B cell (primary cell): ENCODE data around the gene ANTXR1. TPM values are rescaled to one million over a fixed set of nuclear protein-coding genes. Genes with fewer than 3 reads are reported as not detected.

Source experiments
- ATAC-seq: fragments of 200-7000 bp; cut with Tn5 transposase; one replicate; pipeline ENCODE4 v1.10.0; 2021; ENCODE audit warnings: low read depth, mild to moderate bottlenecking, moderate number of reproducible peaks, moderate library complexity
- CTCF ChIA-PET: fragments of 350-600 bp; sonication (Branson Sonifier 250); formaldehyde crosslinking; loops from one replicate; lab custom pipeline; 2021; ENCODE audit warnings: antibody characterized with exemption, inconsistent platforms; lab: Charles Lee
- POLR2A ChIA-PET: fragments of 350-600 bp; sonication (Branson Sonifier 250); formaldehyde crosslinking; loops from one replicate; lab custom pipeline; 2021; ENCODE audit warnings: antibody characterized with exemption; lab: Charles Lee
- DNase-seq: peaks from one replicate; pipeline ENCODE4 v3.0.0; 2013
- H2AFZ ChIP-seq: 2 replicates; pipeline ENCODE4 v1.6.1; 2012; ENCODE audit warnings: mild to moderate bottlenecking, low read depth, low read length; ENCODE audit not compliant: insufficient read depth, poor library complexity, severe bottlenecking
- H3K27ac ChIP-seq, 2 donors: 1 replicate in 1 of 2; 2 replicates in 1 of 2; pipeline ENCODE4 v1.5.1; 2012 to 2013; ENCODE audit warnings: low read length in 2 of 2, mild to moderate bottlenecking in 2 of 2, moderate library complexity in 1 of 2
- H3K27me3 ChIP-seq, 4 experiments: fragments of 200-600 bp in 1 of 4; sonication (generic) in 1 of 4; replicated peaks in 1 of 4; 1 replicate in 2 of 4; 2 replicates in 2 of 4; pipeline versions ENCODE4 v1.6.1 to v1.7.0; 2013 to 2016; ENCODE audit warnings: low read length in 3 of 4, mild to moderate bottlenecking in 2 of 4, mixed read lengths in 1 of 4, moderate library complexity in 1 of 4; ENCODE audit not compliant: insufficient read depth in 4 of 4, control insufficient read depth in 3 of 4; ENCODE audit errors: control extremely low read depth in 1 of 4
- H3K36me3 ChIP-seq, 2 experiments: replicated peaks in 1 of 2; 1 replicate in 1 of 2; 2 replicates in 1 of 2; pipeline versions ENCODE4 v1.6.1 to v1.7.1; 2013; ENCODE audit warnings: low read length in 1 of 2; ENCODE audit not compliant: insufficient read depth in 2 of 2, control insufficient read depth in 1 of 2; ENCODE audit errors: control extremely low read depth in 1 of 2, extremely low read depth in 1 of 2
- H3K4me1 ChIP-seq, 2 donors: fragments of 200-600 bp in 1 of 2; sonication (generic) in 1 of 2; 1 replicate in 1 of 2; 2 replicates in 1 of 2; pipeline versions ENCODE4 v1.5.1 to v1.6.1; 2013 to 2017; ENCODE audit warnings: low read length in 2 of 2; ENCODE audit not compliant: control insufficient read depth in 2 of 2, insufficient read depth in 2 of 2
- H3K4me2 ChIP-seq: replicated peaks from 2 replicates; pipeline ENCODE3; 2012; ENCODE audit warnings: mild to moderate bottlenecking, low read depth, low read length; ENCODE audit not compliant: poor library complexity, severe bottlenecking
- H3K4me3 ChIP-seq, 5 experiments: fragments of 200-600 bp in 1 of 5; sonication (generic) in 1 of 5; 1 replicate in 3 of 5; 2 replicates in 2 of 5; pipeline versions ENCODE4 v1.5.1 to v1.7.0; 2011 to 2016; ENCODE audit warnings: low read length in 4 of 5, mild to moderate bottlenecking in 4 of 5, low read depth in 2 of 5, control low read depth in 1 of 5, moderate library complexity in 1 of 5; ENCODE audit not compliant: insufficient read depth in 1 of 5; ENCODE audit errors: control extremely low read depth in 1 of 5, extremely low read depth in 1 of 5
- H3K79me2 ChIP-seq: fragments of 200-600 bp; sonication (generic); one replicate; pipeline ENCODE4 v1.6.0; 2016; ENCODE audit warnings: low read length; ENCODE audit not compliant: control insufficient read depth, insufficient read depth
- H3K9ac ChIP-seq: fragments of 200-600 bp; sonication (generic); 2 replicates; pipeline ENCODE4 v1.6.1; 2017; ENCODE audit warnings: mild to moderate bottlenecking, low read length, moderate library complexity
- H3K9me3 ChIP-seq, 3 donors: one replicate each; pipeline versions ENCODE4 v1.6.1 to v1.7.1; 2013; ENCODE audit warnings: low read length in 2 of 3; ENCODE audit not compliant: control insufficient read depth in 2 of 3, insufficient read depth in 1 of 3; ENCODE audit errors: control extremely low read depth in 1 of 3
- H4K20me1 ChIP-seq: 2 replicates; pipeline ENCODE4 v1.6.0; 2012; ENCODE audit warnings: mild to moderate bottlenecking, low read length; ENCODE audit not compliant: insufficient read depth, control insufficient read depth, poor library complexity, severe bottlenecking
- H3K27ac Mint-ChIP-seq: one replicate; pipeline ENCODE4 v1.8.0; 2021; ENCODE audit warnings: mixed read lengths
- H3K27me3 Mint-ChIP-seq: one replicate; pipeline ENCODE4 v1.8.0; 2021; ENCODE audit warnings: mixed read lengths
- H3K4me1 Mint-ChIP-seq: one replicate; pipeline ENCODE4 v1.8.0; 2021; ENCODE audit warnings: mixed read lengths
- H3K4me3 Mint-ChIP-seq: one replicate; pipeline ENCODE4 v1.8.0; 2021; ENCODE audit warnings: mixed read lengths
- H3K9me3 Mint-ChIP-seq: one replicate; pipeline ENCODE4 v1.8.0; 2022; ENCODE audit warnings: mixed read lengths; ENCODE audit not compliant: insufficient read depth
- EZH2 ChIP-seq: IDR thresholded peaks from 2 replicates; pipeline ENCODE4 v1.6.1; 2012; ENCODE audit warnings: borderline replicate concordance, low read depth, mild to moderate bottlenecking, moderate library complexity, low read length; ENCODE audit not compliant: insufficient read depth, poor library complexity, severe bottlenecking
- WGBS: methylation state at CpG from one replicate; pipeline ENCODE4 v1.1.5; 2013; ENCODE audit warnings: missing lambda C conversion rate; ENCODE audit not compliant: insufficient coverage; 5-methylcytosine and 5-hydroxymethylcytosine counted together
- intact Hi-C: fragments of 100-400 bp; cut with micrococcal nuclease; formaldehyde crosslinking; loops from one replicate; pipeline ENCODE4 v1.10.0; 2022
- polyA plus RNA-seq: library from polyadenylated mRNA; depleted of rRNA; stranded (reverse); fragments of >200 nt; gene quantifications from 2 replicates; pipeline ENCODE4 v1.2.3, GENCODE V29; 2012
- total RNA-seq, 2 donors: library from RNA; stranded (reverse); fragments of 120-200 nt in 1 of 2; gene quantifications; 1 replicate in 1 of 2; 2 replicates in 1 of 2; pipeline versions ENCODE4 v1.2.3 to v1.2.4, GENCODE V29; 2013 to 2022
- TF ChIP-seq, protein P1 (sequence below): fragments of 200-600 bp; IDR thresholded peaks from one replicate; pipeline ENCODE4 v1.8.0; 2022; ENCODE audit warnings: antibody characterized with exemption, mild to moderate bottlenecking

ANTXR1 gene
- total and polyA plus RNA-seq, 2 donors (not counting 1 experiment from before 2014, with no cell fraction given) = not detected

DNA sequence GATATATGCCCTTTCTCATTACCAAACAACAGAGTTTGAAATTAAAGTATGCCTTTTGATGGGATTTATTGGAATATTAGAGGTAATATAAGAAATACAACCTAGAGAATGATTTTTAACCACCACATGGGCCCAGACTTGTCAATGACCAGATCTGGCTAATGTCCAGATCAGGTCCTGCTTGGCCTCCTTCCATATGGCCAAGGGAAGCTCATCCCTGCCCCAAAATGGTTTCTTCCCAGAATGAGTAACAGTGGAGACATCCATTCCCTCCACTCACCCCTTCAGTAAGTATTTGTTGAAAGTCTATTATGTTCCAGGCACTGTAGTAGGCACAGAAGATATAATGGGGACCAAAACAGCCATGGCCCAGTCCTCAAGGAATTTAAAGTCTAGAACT, 54.9 kb downstream of the ANTXR1 start:
- CTCF ChIA-PET = no interaction called here
- TF ChIP-seq, protein P1, sequence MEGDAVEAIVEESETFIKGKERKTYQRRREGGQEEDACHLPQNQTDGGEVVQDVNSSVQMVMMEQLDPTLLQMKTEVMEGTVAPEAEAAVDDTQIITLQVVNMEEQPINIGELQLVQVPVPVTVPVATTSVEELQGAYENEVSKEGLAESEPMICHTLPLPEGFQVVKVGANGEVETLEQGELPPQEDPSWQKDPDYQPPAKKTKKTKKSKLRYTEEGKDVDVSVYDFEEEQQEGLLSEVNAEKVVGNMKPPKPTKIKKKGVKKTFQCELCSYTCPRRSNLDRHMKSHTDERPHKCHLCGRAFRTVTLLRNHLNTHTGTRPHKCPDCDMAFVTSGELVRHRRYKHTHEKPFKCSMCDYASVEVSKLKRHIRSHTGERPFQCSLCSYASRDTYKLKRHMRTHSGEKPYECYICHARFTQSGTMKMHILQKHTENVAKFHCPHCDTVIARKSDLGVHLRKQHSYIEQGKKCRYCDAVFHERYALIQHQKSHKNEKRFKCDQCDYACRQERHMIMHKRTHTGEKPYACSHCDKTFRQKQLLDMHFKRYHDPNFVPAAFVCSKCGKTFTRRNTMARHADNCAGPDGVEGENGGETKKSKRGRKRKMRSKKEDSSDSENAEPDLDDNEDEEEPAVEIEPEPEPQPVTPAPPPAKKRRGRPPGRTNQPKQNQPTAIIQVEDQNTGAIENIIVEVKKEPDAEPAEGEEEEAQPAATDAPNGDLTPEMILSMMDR = no peak
- TF ChIP-seq EZH2 = no peak
- no peak overlapping the region for H3K4me3 Mint-ChIP-seq
- Histone ChIP-seq H2AFZ (no peak overlapping the region), H3K27me3 (peaks cover 0 to 3% (median 0%) of the 10 kb centered on the region in 4 experiments), H3K4me2 (no peak overlapping the region), H3K79me2 (no peaks in the 10 kb centered on the region), H3K9ac (no peak overlapping the region), H3K36me3 (no peaks in the 10 kb centered on the region), H3K27ac (no peak overlapping the region), H3K4me1 (no peaks in the 10 kb centered on the region), H3K4me3 (no peak overlapping the region), H3K9me3 (no peaks in the 10 kb centered on the region), H4K20me1 (no peaks in the 10 kb centered on the region)
- H3K27ac Mint-ChIP-seq = no peak overlapping the region
- POLR2A ChIA-PET = no interaction called here
- no peak for ATAC-seq
- intact Hi-C loops = no loop called here
- DNase-seq = no peak
- peaks cover 14% of the 10 kb centered on the region for H3K27me3 Mint-ChIP-seq
- H3K4me1 Mint-ChIP-seq = no peaks in the 10 kb centered on the region
- H3K9me3 Mint-ChIP-seq = peaks cover 3% of the 10 kb centered on the region

- ATAC-seq = no peak
- no peaks in the 10 kb centered on the region for H3K4me1 ChIP-seq
- no CpG with 5 or more reads among the region's 3 CpGs for WGBS
- intact Hi-C loops = no loop called here
- TF ChIP-seq EZH2 = no peak
- TF ChIP-seq, protein P1 = no peak
- H3K27me3 ChIP-seq = peaks cover 0 to 3% (median 0%) of the 10 kb centered on the region in 4 experiments
- DNase-seq = no peak
- CTCF ChIA-PET = no interaction called here
- Mint-ChIP-seq H3K4me3 (no peak overlapping the region), H3K27ac (no peak overlapping the region), H3K27me3 (peaks cover 15% of the 10 kb centered on the region), H3K4me1 (no peaks in the 10 kb centered on the region), H3K9me3 (no peaks in the 10 kb centered on the region)
- no peak overlapping the region for H3K4me3 ChIP-seq
- no peak overlapping the region for H2AFZ ChIP-seq
- H3K36me3 ChIP-seq = no peaks in the 10 kb centered on the region
- no peak overlapping the region for H3K9ac ChIP-seq
- no peaks in the 10 kb centered on the region for H4K20me1 ChIP-seq
- no peak overlapping the region for H3K27ac ChIP-seq
- no peaks in the 10 kb centered on the region for H3K79me2 ChIP-seq
- POLR2A ChIA-PET = no interaction called here
- H3K4me2 ChIP-seq = no peak overlapping the region
- no peaks in the 10 kb centered on the region for H3K9me3 ChIP-seq
These were observed 58.0 kb downstream of the ANTXR1 start for GRCh38 chr2:69070969-69071368.
